ENCODE data around the gene WASF3.
"Not testable (repeated sequence)": the region's sequence is repeated elsewhere in the genome, so short reads cannot be mapped to it uniquely, and the experiment has no call there.

The WASF3 gene

GRCh38 chr13:26590951-26591350 lies 33.5 kb downstream of the WASF3 start:
- no peak for DNase-seq

GRCh38 chr13:26591672-26592071 lies 34.2 kb downstream of the WASF3 start:
- DNase-seq: no peak

- no peak for DNase-seq
These were observed 36.2 kb downstream of the WASF3 start for GRCh38 chr13:26593661-26594060.

- no peak for DNase-seq
These were observed 36.9 kb downstream of the WASF3 start for GRCh38 chr13:26594363-26594762.

- DNase-seq: no peak
These were observed 39.0 kb downstream of the WASF3 start for GRCh38 chr13:26596458-26596857.

- no peak for DNase-seq
These were observed 41.9 kb downstream of the WASF3 start for GRCh38 chr13:26599403-26599802.

GRCh38 chr13:26599860-26600259 lies 42.4 kb downstream of the WASF3 start:
- no peak for DNase-seq

GRCh38 chr13:26600343-26600742 lies 42.9 kb downstream of the WASF3 start:
- no peak for DNase-seq

- no peak for DNase-seq
These were observed 44.2 kb downstream of the WASF3 start for GRCh38 chr13:26601669-26602068.

- DNase-seq: no peak
These were observed 45.3 kb downstream of the WASF3 start for GRCh38 chr13:26602783-26603182.

- DNase-seq: no peak
These were observed 47.5 kb downstream of the WASF3 start for GRCh38 chr13:26604784-26605545.

- DNase-seq: no peak
These were observed 48.4 kb downstream of the WASF3 start for GRCh38 chr13:26605845-26606244.

GRCh38 chr13:26606631-26607030 lies 49.1 kb downstream of the WASF3 start:
- DNase-seq: no peak

- no peak for DNase-seq
These were observed 57.2 kb downstream of the WASF3 start for GRCh38 chr13:26614721-26615120.

GRCh38 chr13:26616126-26616525 lies 58.6 kb downstream of the WASF3 start:
- no peak for DNase-seq

GRCh38 chr13:26618726-26619125 lies 61.2 kb downstream of the WASF3 start:
- DNase-seq: no peak

- no peak for DNase-seq
These were observed 61.9 kb downstream of the WASF3 start for GRCh38 chr13:26619358-26619757.

GRCh38 chr13:26621731-26622401 lies 64.4 kb downstream of the WASF3 start:
- DNase-seq: no peak

GRCh38 chr13:26623125-26623524 lies 65.6 kb downstream of the WASF3 start:
- DNase-seq: no peak

- DNase-seq: no peak
These were observed 67.1 kb downstream of the WASF3 start for GRCh38 chr13:26624572-26624971.

GRCh38 chr13:26626271-26626670 lies 68.8 kb downstream of the WASF3 start:
- no peak for DNase-seq

GRCh38 chr13:26628706-26629105 lies 71.2 kb downstream of the WASF3 start:
- no peak for DNase-seq

GRCh38 chr13:26629260-26629825 lies 71.9 kb downstream of the WASF3 start:
- DNase-seq: no peak

- DNase-seq: not testable (repeated sequence)
These were observed 78.2 kb downstream of the WASF3 start for GRCh38 chr13:26635634-26636033.

Measured in NCI-H2107 (cell line).